Activated naive CD4-positive, alpha-beta T cell treated with anti-CD3 and anti-CD28 coated beads, Interleukin-2, amount 50 U/mL, for 72 hours (primary cell): Measurements from ENCODE around the gene EML4. TPM values are rescaled to one million over a fixed set of nuclear protein-coding genes. Genes with fewer than 3 reads are reported as not detected.
A peak's percentile ranks its signal among the peaks of the same experiment; 100 is the strongest.

Source experiments
- ATAC-seq, 2 donors: fragments of 150-1000 bp; cut with Tn5 transposase; 2 replicates each; pipeline ENCODE4 v1.10.0; 2021; ENCODE audit warnings: mild to moderate bottlenecking in 2 of 2, moderate library complexity in 2 of 2
- DNase-seq, 2 donors: peaks; one replicate each; pipeline ENCODE4 v3.0.0; 2021 to 2022; ENCODE audit warnings: low spot score in 2 of 2
- H3K27ac Mint-ChIP-seq, 2 donors: one replicate each; pipeline ENCODE4 v1.8.0; 2022; ENCODE audit warnings: mild to moderate bottlenecking in 2 of 2, mixed read lengths in 2 of 2
- H3K36me3 Mint-ChIP-seq, 2 donors: one replicate each; pipeline ENCODE4 v1.8.0; 2022; ENCODE audit warnings: mixed read lengths in 2 of 2
- H3K9me3 Mint-ChIP-seq, 2 donors: one replicate each; pipeline ENCODE4 v1.8.0; 2022; ENCODE audit warnings: mixed read lengths in 2 of 2
- total RNA-seq, 2 donors: library from RNA; stranded (reverse); gene quantifications; one replicate each; pipeline ENCODE4 v1.2.3, GENCODE V29; 2022

Gene EML4
- total RNA-seq, 2 donors from 2014 or later, result 56.6 to 85.7 TPM

- no peaks in the 10 kb centered on the region for H3K9me3 Mint-ChIP-seq
- DNase-seq (no peak), ATAC-seq (peak; percentile 86 to 87)
- H3K36me3 Mint-ChIP-seq, result peaks cover 0 to 19% of the 10 kb centered on the region in 2 donors
- H3K27ac Mint-ChIP-seq, result peak overlapping the region in 1 of 2 donors; percentile 32
These were observed 29.8 kb downstream of the EML4 start for GRCh38 chr2:42199002-42199401.

- no peak for ATAC-seq
- Mint-ChIP-seq H3K27ac (no peak overlapping the region), H3K9me3 (no peaks in the 10 kb centered on the region)
These were observed 30.5 kb downstream of the EML4 start for GRCh38 chr2:42199626-42200025.

GRCh38 chr2:42200926-42201855 lies 32.0 kb downstream of the EML4 start:
- DNase-seq (no peak), ATAC-seq (no peak)
- peaks cover 0 to 19% of the 10 kb centered on the region in 2 donors for H3K36me3 Mint-ChIP-seq
- H3K27ac Mint-ChIP-seq, result no peak overlapping the region
- no peaks in the 10 kb centered on the region for H3K9me3 Mint-ChIP-seq

More at GRCh38 chr2:42199626-42200025, 30.5 kb downstream of the EML4 start:
- DNase-seq, result no peak
- peaks cover 0 to 19% of the 10 kb centered on the region in 2 donors for H3K36me3 Mint-ChIP-seq

- Mint-ChIP-seq H3K9me3 (no peaks in the 10 kb centered on the region), H3K36me3 (peaks cover 0 to 19% of the 10 kb centered on the region in 2 donors), H3K27ac (no peak overlapping the region)
- DNase-seq (no peak), ATAC-seq (no peak)
These were observed 33.5 kb downstream of the EML4 start for GRCh38 chr2:42202634-42203008.

GRCh38 chr2:42203792-42204191 lies 34.6 kb downstream of the EML4 start:
- no peak overlapping the region for H3K27ac Mint-ChIP-seq
- peaks cover 0 to 8% of the 10 kb centered on the region in 2 donors for H3K36me3 Mint-ChIP-seq
- H3K9me3 Mint-ChIP-seq, result no peaks in the 10 kb centered on the region
- no peak for ATAC-seq
- DNase-seq, result no peak

GRCh38 chr2:42205337-42205736 lies 36.2 kb downstream of the EML4 start:
- Mint-ChIP-seq H3K36me3 (no peaks in the 10 kb centered on the region), H3K27ac (no peak overlapping the region), H3K9me3 (no peaks in the 10 kb centered on the region)
- DNase-seq (no peak), ATAC-seq (no peak)

- no peak overlapping the region for H3K27ac Mint-ChIP-seq
- H3K9me3 Mint-ChIP-seq, result no peaks in the 10 kb centered on the region
- ATAC-seq (no peak), DNase-seq (no peak)
- no peaks in the 10 kb centered on the region for H3K36me3 Mint-ChIP-seq
These were observed 38.7 kb downstream of the EML4 start for GRCh38 chr2:42207826-42208225.

GRCh38 chr2:42210203-42210602 lies 41.0 kb downstream of the EML4 start:
- Mint-ChIP-seq H3K9me3 (no peaks in the 10 kb centered on the region), H3K27ac (no peak overlapping the region), H3K36me3 (no peaks in the 10 kb centered on the region)
- no peak for ATAC-seq
- DNase-seq, result no peak

GRCh38 chr2:42211291-42211690 lies 42.1 kb downstream of the EML4 start:
- ATAC-seq (no peak), DNase-seq (no peak)
- H3K9me3 Mint-ChIP-seq, result no peaks in the 10 kb centered on the region
- H3K27ac Mint-ChIP-seq, result peak overlapping the region in 1 of 2 donors; percentile 7
- H3K36me3 Mint-ChIP-seq, result no peaks in the 10 kb centered on the region

- no peak for ATAC-seq
- no peak for DNase-seq
- no peak overlapping the region for H3K27ac Mint-ChIP-seq
- no peaks in the 10 kb centered on the region for H3K36me3 Mint-ChIP-seq
- H3K9me3 Mint-ChIP-seq, result no peaks in the 10 kb centered on the region
These were observed 45.5 kb downstream of the EML4 start for GRCh38 chr2:42214669-42215068.

GRCh38 chr2:42216694-42217093 lies 47.5 kb downstream of the EML4 start:
- H3K36me3 Mint-ChIP-seq, result no peaks in the 10 kb centered on the region
- peak overlapping the region in 1 of 2 donors; percentile 44 for H3K27ac Mint-ChIP-seq
- DNase-seq (no peak), ATAC-seq (no peak)
- no peaks in the 10 kb centered on the region for H3K9me3 Mint-ChIP-seq

- Mint-ChIP-seq H3K36me3 (no peaks in the 10 kb centered on the region), H3K9me3 (no peaks in the 10 kb centered on the region), H3K27ac (peak overlapping the region in 1 of 2 donors; percentile 4)
- DNase-seq (no peak), ATAC-seq (no peak)
These were observed 48.2 kb downstream of the EML4 start for GRCh38 chr2:42217307-42217706.

- Mint-ChIP-seq H3K36me3 (no peaks in the 10 kb centered on the region), H3K9me3 (no peaks in the 10 kb centered on the region), H3K27ac (peak overlapping the region in 1 of 2 donors; percentile 4)
- DNase-seq (no peak), ATAC-seq (no peak)
These were observed 48.8 kb downstream of the EML4 start for GRCh38 chr2:42217914-42218313.

GRCh38 chr2:42218712-42219111 lies 49.6 kb downstream of the EML4 start:
- H3K36me3 Mint-ChIP-seq, result no peaks in the 10 kb centered on the region
- H3K27ac Mint-ChIP-seq, result no peak overlapping the region
- DNase-seq (no peak), ATAC-seq (no peak)
- no peaks in the 10 kb centered on the region for H3K9me3 Mint-ChIP-seq

GRCh38 chr2:42219160-42219559 lies 50.0 kb downstream of the EML4 start:
- H3K27ac Mint-ChIP-seq, result no peak overlapping the region
- no peaks in the 10 kb centered on the region for H3K9me3 Mint-ChIP-seq
- DNase-seq (no peak), ATAC-seq (no peak)
- H3K36me3 Mint-ChIP-seq, result no peaks in the 10 kb centered on the region

- H3K9me3 Mint-ChIP-seq, result no peaks in the 10 kb centered on the region
- H3K27ac Mint-ChIP-seq, result no peak overlapping the region
- no peaks in the 10 kb centered on the region for H3K36me3 Mint-ChIP-seq
- ATAC-seq (no peak), DNase-seq (no peak)
These were observed 51.4 kb downstream of the EML4 start for GRCh38 chr2:42220566-42220965.

- no peak overlapping the region for H3K27ac Mint-ChIP-seq
- ATAC-seq (no peak), DNase-seq (no peak)
- no peaks in the 10 kb centered on the region for H3K36me3 Mint-ChIP-seq
- no peaks in the 10 kb centered on the region for H3K9me3 Mint-ChIP-seq
These were observed 54.1 kb downstream of the EML4 start for GRCh38 chr2:42223067-42223854.
